ENCODE measurements around the gene NPM1.
"Not testable (repeated sequence)": the region's sequence is repeated elsewhere in the genome, so short reads cannot be mapped to it uniquely, and the experiment has no call there.

GRCh38 chr5:171361151-171361550 is 26.5 kb upstream of the NPM1 start:
- TF ChIP-seq CTCF (IDR thresholded peaks at IDR 0.05; ENCODE audit: low read length); EZH2 (optimal IDR thresholded peaks at IDR 0.05; ENCODE audit: low read depth, low read length): not testable (repeated sequence)
